ENCODE data around the gene SLAIN1. TPM values are rescaled to one million over a fixed set of nuclear protein-coding genes. Genes with fewer than 3 reads are reported as not detected.
"Not testable (repeated sequence)": the region's sequence is repeated elsewhere in the genome, so short reads cannot be mapped to it uniquely, and the experiment has no call there.

The SLAIN1 gene
- total RNA-seq, 1 donor from 2014 or later, result 3.4 TPM

GRCh38 chr13:77660841-77661250 lies 36.6 kb upstream of the SLAIN1 start:
- no peak overlapping the region for H3K4me3 Mint-ChIP-seq (ENCODE audit: unreplicated experiment)
- DNase-seq (ENCODE audit: low read depth), result no peak
- H3K27ac ChIP-seq (ENCODE audit: low read depth, low read length), result no peak overlapping the region
- no peaks in the 10 kb centered on the region for H3K36me3 Mint-ChIP-seq (ENCODE audit: low read depth, unreplicated experiment)
- H3K27me3 Mint-ChIP-seq (ENCODE audit: low read depth, unreplicated experiment), result no peaks in the 10 kb centered on the region
- no peak overlapping the region for H3K9ac ChIP-seq (ENCODE audit: low read length)
- no peak overlapping the region for H3K4me2 ChIP-seq (ENCODE audit: low read length)
- H3K9me3 ChIP-seq (ENCODE audit: insufficient read depth, low read depth, low read length), result no peaks in the 10 kb centered on the region
- TF ChIP-seq, protein P1, sequence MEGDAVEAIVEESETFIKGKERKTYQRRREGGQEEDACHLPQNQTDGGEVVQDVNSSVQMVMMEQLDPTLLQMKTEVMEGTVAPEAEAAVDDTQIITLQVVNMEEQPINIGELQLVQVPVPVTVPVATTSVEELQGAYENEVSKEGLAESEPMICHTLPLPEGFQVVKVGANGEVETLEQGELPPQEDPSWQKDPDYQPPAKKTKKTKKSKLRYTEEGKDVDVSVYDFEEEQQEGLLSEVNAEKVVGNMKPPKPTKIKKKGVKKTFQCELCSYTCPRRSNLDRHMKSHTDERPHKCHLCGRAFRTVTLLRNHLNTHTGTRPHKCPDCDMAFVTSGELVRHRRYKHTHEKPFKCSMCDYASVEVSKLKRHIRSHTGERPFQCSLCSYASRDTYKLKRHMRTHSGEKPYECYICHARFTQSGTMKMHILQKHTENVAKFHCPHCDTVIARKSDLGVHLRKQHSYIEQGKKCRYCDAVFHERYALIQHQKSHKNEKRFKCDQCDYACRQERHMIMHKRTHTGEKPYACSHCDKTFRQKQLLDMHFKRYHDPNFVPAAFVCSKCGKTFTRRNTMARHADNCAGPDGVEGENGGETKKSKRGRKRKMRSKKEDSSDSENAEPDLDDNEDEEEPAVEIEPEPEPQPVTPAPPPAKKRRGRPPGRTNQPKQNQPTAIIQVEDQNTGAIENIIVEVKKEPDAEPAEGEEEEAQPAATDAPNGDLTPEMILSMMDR (IDR thresholded peaks at IDR 0.05; ENCODE audit: insufficient read depth, low read depth, low read length), result no peak
- no peak for TF ChIP-seq EZH2 (IDR thresholded peaks at IDR 0.05; ENCODE audit: insufficient read depth, low read length)
- H3K36me3 ChIP-seq (ENCODE audit: insufficient read depth, low read length), result no peaks in the 10 kb centered on the region
- no peak overlapping the region for H2AFZ ChIP-seq (ENCODE audit: low read depth, low read length)
- no peaks in the 10 kb centered on the region for H3K79me2 ChIP-seq (ENCODE audit: insufficient read depth, low read length)
- peaks cover 4% of the 10 kb centered on the region for H3K9me3 Mint-ChIP-seq (ENCODE audit: unreplicated experiment)
- no peaks in the 10 kb centered on the region for H3K4me1 ChIP-seq (ENCODE audit: insufficient read depth, low read length)
- no peaks in the 10 kb centered on the region for H3K4me1 Mint-ChIP-seq (ENCODE audit: low read depth, unreplicated experiment)
- no peak overlapping the region for H3K4me3 ChIP-seq (ENCODE audit: insufficient read depth, low read depth, low read length)
- no peak overlapping the region for H3K27ac Mint-ChIP-seq (ENCODE audit: unreplicated experiment)
- no peaks in the 10 kb centered on the region for H3K27me3 ChIP-seq (ENCODE audit: insufficient read depth, low read length)
- FAIRE-seq, result no peak
- H4K20me1 ChIP-seq (ENCODE audit: insufficient read depth, low read length), result no peaks in the 10 kb centered on the region

DNA sequence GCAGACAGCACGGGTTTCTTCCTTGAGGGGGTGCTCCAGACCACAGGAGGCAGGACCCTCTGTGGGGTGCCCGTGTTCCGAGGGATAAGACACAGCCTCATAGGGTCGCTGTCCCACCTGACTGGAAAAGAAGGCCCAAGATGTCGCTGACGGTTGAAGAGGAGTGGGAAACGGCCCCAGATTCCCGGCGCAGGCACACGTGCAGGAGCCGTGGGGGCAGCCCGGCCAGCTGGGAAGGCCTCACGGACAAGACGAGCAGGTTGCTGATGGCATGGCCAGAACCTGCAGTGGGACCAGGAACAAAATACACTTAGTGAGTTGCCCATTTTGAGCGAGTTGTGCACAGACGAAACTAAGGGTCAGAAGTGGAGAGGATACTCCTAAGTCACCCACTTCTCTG lies 35.2 kb upstream of the SLAIN1 start:
- FAIRE-seq; H3K79me2 ChIP-seq (ENCODE audit: insufficient read depth, low read length); H3K27ac Mint-ChIP-seq (ENCODE audit: unreplicated experiment); H3K4me3 ChIP-seq (ENCODE audit: insufficient read depth, low read depth, low read length); H3K36me3 ChIP-seq (ENCODE audit: insufficient read depth, low read length); H3K27me3 Mint-ChIP-seq (ENCODE audit: low read depth, unreplicated experiment); H3K36me3 Mint-ChIP-seq (ENCODE audit: low read depth, unreplicated experiment); H3K27ac ChIP-seq (ENCODE audit: low read depth, low read length); H3K9me3 Mint-ChIP-seq (ENCODE audit: unreplicated experiment); H3K9ac ChIP-seq (ENCODE audit: low read length); DNase-seq (ENCODE audit: low read depth); H3K9me3 ChIP-seq (ENCODE audit: insufficient read depth, low read depth, low read length); H3K27me3 ChIP-seq (ENCODE audit: insufficient read depth, low read length); H3K4me1 Mint-ChIP-seq (ENCODE audit: low read depth, unreplicated experiment); H3K4me3 Mint-ChIP-seq (ENCODE audit: unreplicated experiment); H2AFZ ChIP-seq (ENCODE audit: low read depth, low read length); H3K4me1 ChIP-seq (ENCODE audit: insufficient read depth, low read length); H4K20me1 ChIP-seq (ENCODE audit: insufficient read depth, low read length); H3K4me2 ChIP-seq (ENCODE audit: low read length): not testable (repeated sequence)

GRCh38 chr13:77662831-77663230 lies 34.7 kb upstream of the SLAIN1 start:
- DNase-seq (ENCODE audit: low read depth), result not testable (repeated sequence)

GRCh38 chr13:77674852-77675251 lies 22.6 kb upstream of the SLAIN1 start:
- no peak overlapping the region for H2AFZ ChIP-seq (ENCODE audit: low read depth, low read length)
- no peaks in the 10 kb centered on the region for H4K20me1 ChIP-seq (ENCODE audit: insufficient read depth, low read length)
- H3K27me3 Mint-ChIP-seq (ENCODE audit: low read depth, unreplicated experiment), result peaks cover 4% of the 10 kb centered on the region
- no peak overlapping the region for H3K27ac ChIP-seq (ENCODE audit: low read depth, low read length)
- no peak overlapping the region for H3K4me2 ChIP-seq (ENCODE audit: low read length)
- no peaks in the 10 kb centered on the region for H3K4me1 ChIP-seq (ENCODE audit: insufficient read depth, low read length)
- H3K79me2 ChIP-seq (ENCODE audit: insufficient read depth, low read length), result no peaks in the 10 kb centered on the region
- TF ChIP-seq EZH2 (IDR thresholded peaks at IDR 0.05; ENCODE audit: insufficient read depth, low read length), result no peak
- TF ChIP-seq, protein P1 (IDR thresholded peaks at IDR 0.05; ENCODE audit: insufficient read depth, low read depth, low read length), result no peak
- FAIRE-seq (no peak), DNase-seq (ENCODE audit: low read depth) (no peak)
- no peak overlapping the region for H3K4me3 Mint-ChIP-seq (ENCODE audit: unreplicated experiment)
- no peaks in the 10 kb centered on the region for H3K9me3 ChIP-seq (ENCODE audit: insufficient read depth, low read depth, low read length)
- no peaks in the 10 kb centered on the region for H3K36me3 ChIP-seq (ENCODE audit: insufficient read depth, low read length)
- no peaks in the 10 kb centered on the region for H3K36me3 Mint-ChIP-seq (ENCODE audit: low read depth, unreplicated experiment)
- H3K27me3 ChIP-seq (ENCODE audit: insufficient read depth, low read length), result no peaks in the 10 kb centered on the region
- no peak overlapping the region for H3K9ac ChIP-seq (ENCODE audit: low read length)
- no peak overlapping the region for H3K27ac Mint-ChIP-seq (ENCODE audit: unreplicated experiment)
- no peak overlapping the region for H3K4me3 ChIP-seq (ENCODE audit: insufficient read depth, low read depth, low read length)
- no peaks in the 10 kb centered on the region for H3K4me1 Mint-ChIP-seq (ENCODE audit: low read depth, unreplicated experiment)
- no peaks in the 10 kb centered on the region for H3K9me3 Mint-ChIP-seq (ENCODE audit: unreplicated experiment)

More at GRCh38 chr13:77662831-77663230, 34.7 kb upstream of the SLAIN1 start:
- H3K27me3 ChIP-seq (ENCODE audit: insufficient read depth, low read length); H3K27ac Mint-ChIP-seq (ENCODE audit: unreplicated experiment); H3K4me1 ChIP-seq (ENCODE audit: insufficient read depth, low read length); H3K9ac ChIP-seq (ENCODE audit: low read length); H3K4me3 Mint-ChIP-seq (ENCODE audit: unreplicated experiment); H2AFZ ChIP-seq (ENCODE audit: low read depth, low read length); H3K36me3 Mint-ChIP-seq (ENCODE audit: low read depth, unreplicated experiment); H3K9me3 ChIP-seq (ENCODE audit: insufficient read depth, low read depth, low read length); H3K4me3 ChIP-seq (ENCODE audit: insufficient read depth, low read depth, low read length); H3K4me2 ChIP-seq (ENCODE audit: low read length); H3K27me3 Mint-ChIP-seq (ENCODE audit: low read depth, unreplicated experiment); H3K79me2 ChIP-seq (ENCODE audit: insufficient read depth, low read length); H4K20me1 ChIP-seq (ENCODE audit: insufficient read depth, low read length); H3K27ac ChIP-seq (ENCODE audit: low read depth, low read length); H3K4me1 Mint-ChIP-seq (ENCODE audit: low read depth, unreplicated experiment); FAIRE-seq; H3K36me3 ChIP-seq (ENCODE audit: insufficient read depth, low read length); H3K9me3 Mint-ChIP-seq (ENCODE audit: unreplicated experiment): not testable (repeated sequence)
